Activated T-cell treated with anti-CD3 and anti-CD28 coated beads, Interleukin-2, amount 50 U/mL, for 24 hours (primary cell): ENCODE results near the gene CEP350.
"Not testable (repeated sequence)": the region's sequence is repeated elsewhere in the genome, so short reads cannot be mapped to it uniquely, and the experiment has no call there.

Experiments used
- DNase-seq: peaks from one replicate; pipeline ENCODE4 v3.0.0-alpha.2; 2020
- H3K27ac Mint-ChIP-seq: 2 replicates; pipeline ENCODE4 v1.8.0; 2020; ENCODE audit warnings: mild to moderate bottlenecking, mixed read lengths
- H3K27me3 Mint-ChIP-seq: 2 replicates; pipeline ENCODE4 v1.8.0; 2020; ENCODE audit warnings: mixed read lengths
- H3K36me3 Mint-ChIP-seq: 2 replicates; pipeline ENCODE4 v1.8.0; 2020; ENCODE audit warnings: low read depth, mixed read lengths
- H3K4me1 Mint-ChIP-seq: 2 replicates; pipeline ENCODE4 v1.8.0; 2020; ENCODE audit warnings: low read depth, mixed read lengths
- H3K4me3 Mint-ChIP-seq: 2 replicates; pipeline ENCODE4 v1.8.0; 2020; ENCODE audit warnings: mild to moderate bottlenecking, moderate library complexity, mixed read lengths
- H3K9me3 Mint-ChIP-seq: 2 replicates; pipeline ENCODE4 v1.8.0; 2020; ENCODE audit warnings: mixed read lengths

Gene CEP350

GRCh38 chr1:179990847-179991246 lies 36.2 kb downstream of the CEP350 start:
- Mint-ChIP-seq H3K27ac (peak overlapping the region; percentile 71), H3K27me3 (no peaks in the 10 kb centered on the region), H3K9me3 (no peaks in the 10 kb centered on the region), H3K36me3 (peaks cover 62% of the 10 kb centered on the region), H3K4me3 (no peak overlapping the region), H3K4me1 (peaks cover 16% of the 10 kb centered on the region)
- DNase-seq: no peak

DNA sequence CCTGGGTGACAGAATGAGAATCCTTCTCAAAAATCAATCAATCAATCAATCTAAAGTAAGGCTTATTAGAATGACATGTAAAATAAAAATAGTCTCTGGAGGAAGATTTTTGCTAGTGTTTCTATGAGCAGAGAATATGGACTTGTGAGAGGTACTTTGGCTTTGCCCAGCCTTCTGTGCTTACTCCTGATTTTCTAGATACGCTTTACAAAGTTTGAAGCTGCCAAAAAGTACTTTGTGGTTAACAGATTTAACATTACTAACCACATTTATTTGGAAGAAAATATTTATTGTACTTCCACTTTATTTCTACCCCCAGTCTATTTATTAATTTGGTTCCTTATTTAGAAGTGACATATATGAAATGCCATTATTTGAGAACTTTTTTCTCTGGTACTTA lies 41.0 kb downstream of the CEP350 start:
- H3K27me3 Mint-ChIP-seq: no peaks in the 10 kb centered on the region
- no peak overlapping the region for H3K27ac Mint-ChIP-seq
- H3K9me3 Mint-ChIP-seq: no peaks in the 10 kb centered on the region
- DNase-seq: no peak
- peaks cover 69% of the 10 kb centered on the region for H3K36me3 Mint-ChIP-seq
- H3K4me3 Mint-ChIP-seq: no peak overlapping the region
- peaks cover 25% of the 10 kb centered on the region for H3K4me1 Mint-ChIP-seq

GRCh38 chr1:179996099-179996498 lies 41.5 kb downstream of the CEP350 start:
- DNase-seq: no peak
- H3K4me3 Mint-ChIP-seq: no peak overlapping the region
- no peaks in the 10 kb centered on the region for H3K9me3 Mint-ChIP-seq
- H3K27me3 Mint-ChIP-seq: no peaks in the 10 kb centered on the region
- H3K36me3 Mint-ChIP-seq: peaks cover 67% of the 10 kb centered on the region
- H3K27ac Mint-ChIP-seq: no peak overlapping the region
- H3K4me1 Mint-ChIP-seq: peaks cover 22% of the 10 kb centered on the region

DNA sequence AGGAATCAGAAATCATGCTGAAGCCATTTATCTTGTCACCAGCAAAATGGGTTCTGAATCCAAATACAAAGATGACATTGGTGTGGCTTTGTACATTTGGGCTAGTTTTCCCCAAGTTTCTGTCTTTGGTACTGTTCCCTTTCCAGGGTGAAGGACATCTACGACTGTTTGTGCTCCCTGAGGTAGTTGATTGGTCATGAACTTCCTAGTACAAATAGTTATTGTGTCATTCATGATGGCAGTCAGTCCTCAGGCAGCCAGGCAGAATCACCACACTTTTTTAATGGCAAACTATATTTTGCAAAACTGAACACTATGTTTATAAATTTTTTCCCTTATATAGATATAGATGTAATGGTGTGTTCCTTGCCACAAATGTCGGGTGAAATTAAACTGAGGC lies 46.0 kb downstream of the CEP350 start:
- no peak overlapping the region for H3K4me3 Mint-ChIP-seq
- H3K27me3 Mint-ChIP-seq: no peaks in the 10 kb centered on the region
- H3K27ac Mint-ChIP-seq: no peak overlapping the region
- H3K9me3 Mint-ChIP-seq: no peaks in the 10 kb centered on the region
- no peak for DNase-seq
- H3K36me3 Mint-ChIP-seq: peaks cover 52% of the 10 kb centered on the region
- H3K4me1 Mint-ChIP-seq: peaks cover 21% of the 10 kb centered on the region

DNA sequence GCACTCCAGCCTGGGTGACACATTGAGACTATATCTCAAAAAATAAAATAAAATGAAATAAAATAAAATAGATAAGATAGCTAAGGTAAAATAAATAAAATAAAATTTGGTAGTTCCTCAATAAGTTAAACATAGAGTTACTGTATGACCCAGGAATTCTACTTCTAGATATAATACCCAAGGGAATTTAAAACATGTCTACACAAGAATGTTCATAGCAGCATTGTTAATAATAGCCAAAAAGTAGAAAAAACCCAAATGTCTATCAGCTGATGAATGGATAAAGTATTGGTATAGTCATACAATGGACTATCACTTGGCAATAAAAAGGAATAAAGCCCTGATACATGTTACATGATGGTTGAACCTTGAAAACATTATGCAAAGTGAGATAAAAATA lies 47.8 kb downstream of the CEP350 start:
- Mint-ChIP-seq H3K4me3 (no peak overlapping the region), H3K4me1 (peaks cover 9% of the 10 kb centered on the region), H3K27me3 (no peaks in the 10 kb centered on the region), H3K27ac (no peak overlapping the region), H3K9me3 (no peaks in the 10 kb centered on the region), H3K36me3 (peaks cover 52% of the 10 kb centered on the region)
- DNase-seq: no peak

- H3K27ac Mint-ChIP-seq: no peak overlapping the region
- peaks cover 9% of the 10 kb centered on the region for H3K4me1 Mint-ChIP-seq
- peaks cover 53% of the 10 kb centered on the region for H3K36me3 Mint-ChIP-seq
- H3K4me3 Mint-ChIP-seq: no peak overlapping the region
- no peaks in the 10 kb centered on the region for H3K27me3 Mint-ChIP-seq
- DNase-seq: no peak
- no peaks in the 10 kb centered on the region for H3K9me3 Mint-ChIP-seq
Observed at GRCh38 chr1:180003026-180003695, 48.6 kb downstream of the CEP350 start.

- not testable (repeated sequence) for H3K27ac Mint-ChIP-seq, H3K9me3 Mint-ChIP-seq, H3K4me3 Mint-ChIP-seq, DNase-seq, H3K27me3 Mint-ChIP-seq
- H3K36me3 Mint-ChIP-seq: peaks cover 54% of the 10 kb centered on the region
- peaks cover 10% of the 10 kb centered on the region for H3K4me1 Mint-ChIP-seq
Observed at GRCh38 chr1:180006762-180007161, 52.2 kb downstream of the CEP350 start.

GRCh38 chr1:180020017-180020416 lies 65.4 kb downstream of the CEP350 start:
- DNase-seq: no peak
- no peaks in the 10 kb centered on the region for H3K27me3 Mint-ChIP-seq
- no peak overlapping the region for H3K27ac Mint-ChIP-seq
- H3K9me3 Mint-ChIP-seq: no peaks in the 10 kb centered on the region
- H3K4me3 Mint-ChIP-seq: no peak overlapping the region
- peaks cover 77% of the 10 kb centered on the region for H3K36me3 Mint-ChIP-seq
- no peaks in the 10 kb centered on the region for H3K4me1 Mint-ChIP-seq

GRCh38 chr1:180026556-180026955 lies 71.9 kb downstream of the CEP350 start:
- DNase-seq: no peak
- Mint-ChIP-seq H3K27ac (no peak overlapping the region), H3K4me1 (peaks cover 7% of the 10 kb centered on the region), H3K36me3 (peaks cover 55% of the 10 kb centered on the region), H3K9me3 (no peaks in the 10 kb centered on the region), H3K27me3 (no peaks in the 10 kb centered on the region), H3K4me3 (no peak overlapping the region)

GRCh38 chr1:180027949-180028445 lies 73.4 kb downstream of the CEP350 start:
- no peaks in the 10 kb centered on the region for H3K9me3 Mint-ChIP-seq
- peaks cover 50% of the 10 kb centered on the region for H3K36me3 Mint-ChIP-seq
- H3K4me1 Mint-ChIP-seq: peaks cover 7% of the 10 kb centered on the region
- H3K4me3 Mint-ChIP-seq: no peak overlapping the region
- DNase-seq: no peak
- no peak overlapping the region for H3K27ac Mint-ChIP-seq
- H3K27me3 Mint-ChIP-seq: no peaks in the 10 kb centered on the region

DNA sequence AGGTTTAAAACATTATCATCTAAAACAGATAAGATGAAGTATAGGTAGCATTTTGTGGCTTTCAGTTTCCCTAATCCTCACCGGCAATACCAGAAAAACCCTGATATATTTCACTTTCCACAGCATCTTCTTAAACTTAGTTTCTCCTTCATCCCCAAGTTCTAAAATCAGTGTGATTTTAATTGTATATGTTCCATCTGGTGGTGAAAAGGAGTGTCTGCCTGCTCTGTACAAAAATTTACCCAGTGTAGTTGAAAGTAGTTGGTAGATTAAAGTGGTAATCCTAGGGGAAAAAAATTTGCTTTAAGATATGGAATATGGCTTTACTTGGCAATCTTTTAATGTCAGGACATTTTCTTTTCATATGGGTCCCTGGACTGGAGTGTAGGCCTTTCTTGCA lies 74.3 kb downstream of the CEP350 start:
- Mint-ChIP-seq H3K9me3 (no peaks in the 10 kb centered on the region), H3K27me3 (no peaks in the 10 kb centered on the region), H3K4me3 (no peak overlapping the region), H3K27ac (no peak overlapping the region), H3K36me3 (peaks cover 50% of the 10 kb centered on the region), H3K4me1 (peaks cover 7% of the 10 kb centered on the region)
- DNase-seq: no peak

- DNase-seq: no peak
- H3K36me3 Mint-ChIP-seq: peaks cover 55% of the 10 kb centered on the region
Observed at GRCh38 chr1:180029524-180030135, 75.0 kb downstream of the CEP350 start.

GRCh38 chr1:180031664-180032063 lies 77.1 kb downstream of the CEP350 start:
- no peak overlapping the region for H3K27ac Mint-ChIP-seq
- peaks cover 7% of the 10 kb centered on the region for H3K4me1 Mint-ChIP-seq

More at GRCh38 chr1:180029524-180030135, 75.0 kb downstream of the CEP350 start:
- Mint-ChIP-seq H3K4me3 (no peak overlapping the region), H3K9me3 (no peaks in the 10 kb centered on the region), H3K27me3 (no peaks in the 10 kb centered on the region), H3K27ac (no peak overlapping the region), H3K4me1 (peaks cover 7% of the 10 kb centered on the region)

DNA sequence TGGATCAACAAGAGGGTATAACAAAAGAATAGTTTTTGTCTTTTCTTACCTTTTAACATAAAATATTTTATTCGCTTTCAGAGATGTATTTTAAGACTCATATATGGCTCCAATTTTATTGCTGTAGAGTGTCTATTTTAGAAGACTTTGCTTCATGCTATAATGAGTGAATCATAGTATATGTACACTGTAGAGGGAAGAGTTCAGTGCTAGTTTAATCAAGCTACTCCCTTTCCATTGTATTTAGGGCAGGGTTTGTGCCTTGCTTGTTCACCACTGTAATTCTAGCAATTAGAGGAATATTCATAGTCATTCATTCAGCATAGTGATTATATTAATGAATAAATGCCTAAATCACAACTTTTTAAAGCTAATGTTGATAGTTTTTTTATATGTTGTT lies 78.8 kb downstream of the CEP350 start:
- Mint-ChIP-seq H3K27ac (no peak overlapping the region), H3K9me3 (no peaks in the 10 kb centered on the region), H3K4me3 (no peak overlapping the region), H3K4me1 (peaks cover 7% of the 10 kb centered on the region), H3K27me3 (no peaks in the 10 kb centered on the region), H3K36me3 (peaks cover 69% of the 10 kb centered on the region)
- no peak for DNase-seq

More at GRCh38 chr1:180031664-180032063, 77.1 kb downstream of the CEP350 start:
- Mint-ChIP-seq H3K9me3 (no peaks in the 10 kb centered on the region), H3K27me3 (no peaks in the 10 kb centered on the region), H3K4me3 (no peak overlapping the region), H3K36me3 (peaks cover 66% of the 10 kb centered on the region)
- no peak for DNase-seq

GRCh38 chr1:180040034-180040433 lies 85.4 kb downstream of the CEP350 start:
- peaks cover 76% of the 10 kb centered on the region for H3K36me3 Mint-ChIP-seq
- no peaks in the 10 kb centered on the region for H3K27me3 Mint-ChIP-seq
- H3K27ac Mint-ChIP-seq: no peak overlapping the region
- H3K4me3 Mint-ChIP-seq: no peak overlapping the region
- no peaks in the 10 kb centered on the region for H3K9me3 Mint-ChIP-seq
- no peak for DNase-seq
- H3K4me1 Mint-ChIP-seq: peaks cover 3% of the 10 kb centered on the region
